ENCODE measurements around the gene GJD4.
A peak's percentile ranks its signal among the peaks of the same experiment; 100 is the strongest.

The GJD4 gene

DNA sequence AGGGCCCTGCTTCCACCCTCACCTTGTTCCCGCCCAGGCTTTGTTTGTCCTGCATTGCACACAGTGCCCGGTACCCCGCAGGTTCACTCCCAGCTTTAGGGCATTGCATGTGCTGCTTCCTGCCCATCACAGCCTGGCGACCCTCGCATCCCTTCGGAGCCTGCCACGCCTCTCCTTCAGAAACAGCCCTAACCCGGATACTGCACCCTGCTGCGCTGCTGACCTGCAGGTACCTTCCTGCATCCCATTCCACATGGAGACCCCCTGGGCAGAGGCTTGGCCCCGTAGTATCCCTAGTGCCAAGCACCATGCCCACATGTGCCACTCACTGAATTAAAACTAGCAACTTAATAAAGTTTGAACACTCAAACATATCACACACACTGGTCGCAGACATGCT lies 19.8 kb upstream of the GJD4 start:
- Histone ChIP-seq H3K9me3 (ENCODE audit: control extremely low read depth in 1 of 5, control insufficient read depth in 4 of 5, insufficient read depth in 2 of 5, low read depth in 1 of 5, low read length in 4 of 5) (peaks cover 0 to under 1% (median 0%) of the 10 kb centered on the region in 5 experiments), H3K36me3 (ENCODE audit: control insufficient read depth in 4 of 4, insufficient read depth in 4 of 4, low read length in 3 of 4) (no peaks in the 10 kb centered on the region), H3K27me3 (replicated peaks in 2 of 5; ENCODE audit: control insufficient read depth in 4 of 5, insufficient read depth in 5 of 5, low read length in 4 of 5) (peaks cover 0 to 2% (median 0%) of the 10 kb centered on the region in 5 experiments), H3K4me3 (ENCODE audit: control insufficient read depth in 1 of 7, extremely low read depth in 1 of 7, insufficient read depth in 4 of 7, low read depth in 2 of 7, low read length in 6 of 7) (no peak overlapping the region), H3K27ac (ENCODE audit: insufficient read depth in 1 of 2, low read depth in 1 of 2, low read length in 2 of 2, poor library complexity in 1 of 2, severe bottlenecking in 2 of 2) (no peak overlapping the region), H3K4me1 (ENCODE audit: control extremely low read depth in 1 of 4, control insufficient read depth in 4 of 4, insufficient read depth in 4 of 4, low read length in 3 of 4) (no peaks in the 10 kb centered on the region)
- WGBS (ENCODE audit: insufficient coverage), result 97% methylated on average over 11 of the region's 11 CpGs
- DNase-seq, result no peak
- POLR2A ChIA-PET, result no interaction called here
- CTCF ChIA-PET, result no interaction called here

DNA sequence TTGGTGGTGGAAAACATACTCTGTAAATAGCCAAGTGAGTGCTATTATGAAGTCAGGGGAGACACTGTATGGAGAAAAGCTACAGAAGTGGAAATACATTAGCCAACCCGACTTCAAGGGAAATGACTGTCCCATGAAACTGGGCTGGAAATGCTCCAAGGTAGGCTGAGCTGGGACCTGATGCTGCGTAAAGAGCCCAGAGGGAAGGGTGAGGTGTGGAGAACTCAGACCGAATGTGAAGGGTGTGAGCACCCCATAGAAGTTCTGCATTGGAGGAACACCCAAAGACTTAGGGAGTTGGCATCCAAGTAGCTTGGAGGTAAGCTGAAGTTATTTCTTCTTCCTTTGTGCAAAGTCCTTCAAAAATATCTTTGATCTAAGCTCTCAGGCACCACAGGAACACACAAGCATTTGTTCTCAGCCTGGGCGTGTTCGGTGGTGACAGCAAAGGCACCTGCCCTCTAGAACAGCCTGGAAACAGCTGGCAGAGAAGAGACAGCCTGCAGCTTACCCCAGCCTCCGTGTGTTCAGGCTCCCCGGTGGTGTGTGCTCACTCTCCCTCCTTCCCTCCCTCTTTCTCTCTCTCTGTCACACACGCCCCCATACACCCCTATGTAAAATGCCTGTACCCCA lies 19.1 kb upstream of the GJD4 start:
- 89% methylated on average over 4 of the region's 8 CpGs for WGBS (ENCODE audit: insufficient coverage)
- H3K4me1 ChIP-seq (ENCODE audit: control extremely low read depth in 1 of 4, control insufficient read depth in 4 of 4, insufficient read depth in 4 of 4, low read length in 3 of 4), result no peaks in the 10 kb centered on the region
- POLR2A ChIA-PET, result no interaction called here

DNA sequence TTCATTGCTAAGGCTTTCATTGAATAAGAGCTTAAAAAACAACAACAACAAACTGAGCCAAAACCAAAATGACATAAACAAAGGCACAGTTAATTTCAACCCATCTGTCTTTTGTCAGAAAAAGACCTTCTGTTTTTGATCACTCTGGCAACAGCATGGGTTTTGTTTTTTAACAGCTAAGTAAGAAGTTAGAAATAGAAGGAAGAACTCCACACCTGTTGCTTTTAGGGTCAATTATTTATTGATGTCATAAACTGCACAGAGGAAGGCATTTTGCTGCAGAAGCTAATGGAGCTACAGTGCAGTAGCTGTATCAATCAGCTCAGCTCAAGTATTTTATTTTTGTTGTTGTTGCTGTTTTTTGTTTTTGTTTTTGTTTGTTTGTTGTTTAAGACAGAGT lies 16.3 kb upstream of the GJD4 start:
- no peaks in the 10 kb centered on the region for H3K4me1 ChIP-seq (ENCODE audit: control extremely low read depth in 1 of 4, control insufficient read depth in 4 of 4, insufficient read depth in 4 of 4, low read length in 3 of 4)
- POLR2A ChIA-PET, result no interaction called here
- CTCF ChIA-PET, result no interaction called here
- H3K27me3 ChIP-seq (replicated peaks in 2 of 5; ENCODE audit: control insufficient read depth in 4 of 5, insufficient read depth in 5 of 5, low read length in 4 of 5), result peaks cover 0 to 2% (median 0%) of the 10 kb centered on the region in 5 experiments
- no peak overlapping the region for H3K27ac ChIP-seq (ENCODE audit: insufficient read depth in 1 of 2, low read depth in 1 of 2, low read length in 2 of 2, poor library complexity in 1 of 2, severe bottlenecking in 2 of 2)
- H3K36me3 ChIP-seq (ENCODE audit: control insufficient read depth in 4 of 4, insufficient read depth in 4 of 4, low read length in 3 of 4), result no peaks in the 10 kb centered on the region
- DNase-seq, result no peak
- peaks cover 0 to 7% (median 6%) of the 10 kb centered on the region in 5 experiments for H3K9me3 ChIP-seq (ENCODE audit: control extremely low read depth in 1 of 5, control insufficient read depth in 4 of 5, insufficient read depth in 2 of 5, low read depth in 1 of 5, low read length in 4 of 5)
- no peak overlapping the region for H3K4me3 ChIP-seq (ENCODE audit: control insufficient read depth in 1 of 7, extremely low read depth in 1 of 7, insufficient read depth in 4 of 7, low read depth in 2 of 7, low read length in 6 of 7)

More for the DNA sequence above, 19.1 kb upstream of the GJD4 start:
- H3K9me3 ChIP-seq (ENCODE audit: control extremely low read depth in 1 of 5, control insufficient read depth in 4 of 5, insufficient read depth in 2 of 5, low read depth in 1 of 5, low read length in 4 of 5), result peaks cover 0 to 4% (median 3%) of the 10 kb centered on the region in 5 experiments
- CTCF ChIA-PET, result interaction anchor here (1.2 kb wide), 1 partner anchor 12 kb away, joined by 3 read pairs; no protein-coding TSS in a partner anchor
- H3K4me3 ChIP-seq (ENCODE audit: control insufficient read depth in 1 of 7, extremely low read depth in 1 of 7, insufficient read depth in 4 of 7, low read depth in 2 of 7, low read length in 6 of 7), result no peak overlapping the region
- DNase-seq, result no peak
- no peaks in the 10 kb centered on the region for H3K36me3 ChIP-seq (ENCODE audit: control insufficient read depth in 4 of 4, insufficient read depth in 4 of 4, low read length in 3 of 4)
- no peak overlapping the region for H3K27ac ChIP-seq (ENCODE audit: insufficient read depth in 1 of 2, low read depth in 1 of 2, low read length in 2 of 2, poor library complexity in 1 of 2, severe bottlenecking in 2 of 2)
- H3K27me3 ChIP-seq (replicated peaks in 2 of 5; ENCODE audit: control insufficient read depth in 4 of 5, insufficient read depth in 5 of 5, low read length in 4 of 5), result peaks cover 0 to 2% (median 0%) of the 10 kb centered on the region in 5 experiments

DNA sequence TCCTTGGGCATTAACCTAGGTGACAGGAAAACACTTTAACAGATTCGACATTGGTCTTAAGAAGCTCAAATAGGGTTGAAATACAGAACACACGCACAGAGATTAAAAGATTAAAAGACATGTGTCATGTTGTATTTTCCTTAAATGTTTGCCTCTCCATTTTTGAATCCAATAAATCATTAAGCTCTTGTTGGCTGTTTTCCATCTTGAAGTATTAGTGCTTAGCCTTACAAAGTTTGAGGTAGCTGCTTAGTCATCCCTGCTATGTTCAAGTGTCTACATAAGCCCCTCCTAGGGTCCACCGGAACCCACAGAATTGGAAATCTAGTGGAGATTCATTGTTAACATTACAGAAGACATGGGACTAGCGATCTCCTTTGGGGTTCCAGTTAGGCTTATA lies 12.7 kb upstream of the GJD4 start:
- Histone ChIP-seq H3K4me1 (ENCODE audit: control extremely low read depth in 1 of 4, control insufficient read depth in 4 of 4, insufficient read depth in 4 of 4, low read length in 3 of 4) (no peaks in the 10 kb centered on the region), H3K27ac (ENCODE audit: insufficient read depth in 1 of 2, low read depth in 1 of 2, low read length in 2 of 2, poor library complexity in 1 of 2, severe bottlenecking in 2 of 2) (no peak overlapping the region), H3K4me3 (ENCODE audit: control insufficient read depth in 1 of 7, extremely low read depth in 1 of 7, insufficient read depth in 4 of 7, low read depth in 2 of 7, low read length in 6 of 7) (no peak overlapping the region), H3K9me3 (ENCODE audit: control extremely low read depth in 1 of 5, control insufficient read depth in 4 of 5, insufficient read depth in 2 of 5, low read depth in 1 of 5, low read length in 4 of 5) (peaks cover 0 to 7% (median 6%) of the 10 kb centered on the region in 5 experiments), H3K27me3 (replicated peaks in 2 of 5; ENCODE audit: control insufficient read depth in 4 of 5, insufficient read depth in 5 of 5, low read length in 4 of 5) (peaks cover 0 to 2% (median 0%) of the 10 kb centered on the region in 5 experiments), H3K36me3 (ENCODE audit: control insufficient read depth in 4 of 4, insufficient read depth in 4 of 4, low read length in 3 of 4) (no peaks in the 10 kb centered on the region)
- DNase-seq, result no peak
- POLR2A ChIA-PET, result no interaction called here
- CTCF ChIA-PET, result interaction anchor here (0.7 to 1.6 kb wide), 3 partner anchors 17 to 29 kb away, joined by 3 to 4 read pairs (median 3); no protein-coding TSS in a partner anchor
- 95% methylated on average over 2 of the region's 4 CpGs for WGBS (ENCODE audit: insufficient coverage)

DNA sequence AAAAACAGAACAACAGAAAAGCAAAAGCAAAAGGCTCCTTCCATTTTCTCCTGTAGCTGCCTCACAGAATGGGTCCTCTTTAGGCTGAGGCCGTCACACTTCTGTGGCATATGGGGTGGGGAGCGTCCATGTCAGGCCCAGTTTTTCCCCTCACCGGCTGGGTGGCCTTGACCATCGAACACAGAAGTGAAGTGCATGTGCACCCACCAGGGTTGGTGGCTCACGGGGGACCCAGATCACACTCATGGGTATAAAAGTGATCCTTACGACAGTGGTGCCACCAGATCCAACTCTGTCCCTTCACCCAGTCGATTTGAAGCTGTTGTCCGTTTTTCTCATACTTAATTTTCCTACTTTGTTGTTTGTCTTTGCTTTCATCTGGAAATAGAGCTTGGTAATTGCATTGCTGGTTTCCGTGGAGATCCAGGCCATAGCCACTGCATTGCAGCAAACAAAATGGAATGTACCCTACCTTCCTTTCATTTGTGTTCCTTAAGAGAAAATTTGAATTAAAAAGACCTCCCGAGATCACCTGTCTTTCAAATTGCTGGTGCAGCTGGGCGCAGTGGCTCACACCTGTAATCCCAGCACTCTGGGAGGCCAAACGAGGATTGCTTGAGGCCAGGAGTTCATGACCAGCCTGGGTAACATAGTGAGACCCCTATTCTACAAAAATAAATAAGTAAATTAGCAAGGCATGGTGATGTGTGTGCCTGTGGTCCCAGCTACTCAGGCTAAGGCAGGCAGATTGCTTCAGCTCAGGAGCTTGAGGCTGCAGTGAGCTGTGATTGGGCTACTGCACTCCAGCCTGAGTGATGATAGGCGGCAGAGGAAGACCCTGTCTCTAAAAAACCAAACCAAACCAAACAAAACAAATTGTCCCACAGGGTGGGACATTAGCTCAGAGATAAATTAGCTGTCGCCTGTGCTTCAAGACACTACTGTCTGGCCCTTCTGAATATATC lies 10.7 kb upstream of the GJD4 start:
- Histone ChIP-seq H3K27me3 (replicated peaks in 2 of 5; ENCODE audit: control insufficient read depth in 4 of 5, insufficient read depth in 5 of 5, low read length in 4 of 5) (peaks cover 0 to 3% (median 0%) of the 10 kb centered on the region in 5 experiments), H3K27ac (ENCODE audit: insufficient read depth in 1 of 2, low read depth in 1 of 2, low read length in 2 of 2, poor library complexity in 1 of 2, severe bottlenecking in 2 of 2) (no peak overlapping the region), H3K4me3 (ENCODE audit: control insufficient read depth in 1 of 7, extremely low read depth in 1 of 7, insufficient read depth in 4 of 7, low read depth in 2 of 7, low read length in 6 of 7) (no peak overlapping the region), H3K36me3 (ENCODE audit: control insufficient read depth in 4 of 4, insufficient read depth in 4 of 4, low read length in 3 of 4) (no peaks in the 10 kb centered on the region), H3K4me1 (ENCODE audit: control extremely low read depth in 1 of 4, control insufficient read depth in 4 of 4, insufficient read depth in 4 of 4, low read length in 3 of 4) (no peaks in the 10 kb centered on the region), H3K9me3 (ENCODE audit: control extremely low read depth in 1 of 5, control insufficient read depth in 4 of 5, insufficient read depth in 2 of 5, low read depth in 1 of 5, low read length in 4 of 5) (peaks cover 0 to 7% (median 6%) of the 10 kb centered on the region in 5 experiments)
- ChIA-PET POLR2A (no interaction called here), CTCF (no interaction called here)
- WGBS (ENCODE audit: insufficient coverage), result 84% methylated on average over 10 of the region's 14 CpGs
- no peak for DNase-seq

DNA sequence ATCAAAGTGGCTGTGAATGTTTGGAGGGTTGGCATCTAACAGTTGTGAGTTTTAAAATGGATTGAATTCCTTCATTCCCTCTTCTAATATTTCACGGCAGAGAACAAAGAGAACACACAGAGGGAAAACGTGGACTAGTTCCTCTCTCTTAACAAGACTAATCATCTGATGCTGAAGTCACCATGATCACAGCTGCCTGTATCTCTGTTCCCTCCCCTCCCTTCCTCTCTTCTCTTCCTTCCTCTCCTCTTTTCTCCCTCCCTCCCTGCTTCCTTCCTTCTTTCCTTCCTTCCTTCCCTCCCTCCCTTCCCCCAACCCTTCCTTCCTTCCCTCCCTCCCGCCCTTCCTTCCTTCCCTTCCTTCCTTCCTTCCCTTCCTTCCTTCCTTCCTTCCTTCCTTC lies 10.0 kb upstream of the GJD4 start:
- CTCF ChIA-PET, result no interaction called here
- POLR2A ChIA-PET, result no interaction called here
- H3K9me3 ChIP-seq (ENCODE audit: control extremely low read depth in 1 of 5, control insufficient read depth in 4 of 5, insufficient read depth in 2 of 5, low read depth in 1 of 5, low read length in 4 of 5), result peaks cover 0 to 7% (median 7%) of the 10 kb centered on the region in 5 experiments

DNA sequence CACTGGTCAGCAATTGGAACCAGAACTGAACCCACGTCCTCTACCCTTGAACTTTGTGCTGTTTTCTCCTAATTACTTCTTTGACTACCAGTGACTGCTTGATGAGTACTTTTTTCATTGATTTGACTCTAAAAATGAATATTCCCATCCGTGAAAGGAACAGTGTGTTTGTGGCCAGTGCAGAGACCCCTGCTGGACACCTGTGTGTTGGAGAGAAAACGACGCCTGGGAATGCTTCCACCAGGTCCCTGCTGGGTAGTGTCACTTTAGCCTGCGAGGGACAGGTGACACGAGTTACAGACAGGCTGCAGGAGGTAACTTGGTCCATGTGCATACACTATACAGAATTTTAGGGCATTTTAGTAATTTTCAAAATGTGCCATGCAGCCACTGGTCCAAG lies 6.8 kb upstream of the GJD4 start:
- H3K4me3 ChIP-seq (ENCODE audit: control insufficient read depth in 1 of 7, extremely low read depth in 1 of 7, insufficient read depth in 4 of 7, low read depth in 2 of 7, low read length in 6 of 7), result no peak overlapping the region
- DNase-seq, result peak in 1 of 3 donors; percentile 9
- 49% methylated on average over 6 of the region's 6 CpGs for WGBS (ENCODE audit: insufficient coverage)
- H3K36me3 ChIP-seq (ENCODE audit: control insufficient read depth in 4 of 4, insufficient read depth in 4 of 4, low read length in 3 of 4), result no peaks in the 10 kb centered on the region
- H3K9me3 ChIP-seq (ENCODE audit: control extremely low read depth in 1 of 5, control insufficient read depth in 4 of 5, insufficient read depth in 2 of 5, low read depth in 1 of 5, low read length in 4 of 5), result peaks cover 0 to 10% (median 0%) of the 10 kb centered on the region in 5 experiments
- no peaks in the 10 kb centered on the region for H3K4me1 ChIP-seq (ENCODE audit: control extremely low read depth in 1 of 4, control insufficient read depth in 4 of 4, insufficient read depth in 4 of 4, low read length in 3 of 4)
- H3K27me3 ChIP-seq (replicated peaks in 2 of 5; ENCODE audit: control insufficient read depth in 4 of 5, insufficient read depth in 5 of 5, low read length in 4 of 5), result peaks cover 0 to 5% (median 3%) of the 10 kb centered on the region in 5 experiments
- CTCF ChIA-PET, result interaction anchor here (1.4 kb wide), 1 partner anchor 12 kb away, joined by 3 read pairs; no protein-coding TSS in a partner anchor
- H3K27ac ChIP-seq (ENCODE audit: insufficient read depth in 1 of 2, low read depth in 1 of 2, low read length in 2 of 2, poor library complexity in 1 of 2, severe bottlenecking in 2 of 2), result no peak overlapping the region
- POLR2A ChIA-PET, result no interaction called here

More for the DNA sequence above, 10.0 kb upstream of the GJD4 start:
- no peak for DNase-seq
- Histone ChIP-seq H3K4me1 (ENCODE audit: control extremely low read depth in 1 of 4, control insufficient read depth in 4 of 4, insufficient read depth in 4 of 4, low read length in 3 of 4) (no peaks in the 10 kb centered on the region), H3K27ac (ENCODE audit: insufficient read depth in 1 of 2, low read depth in 1 of 2, low read length in 2 of 2, poor library complexity in 1 of 2, severe bottlenecking in 2 of 2) (no peak overlapping the region), H3K4me3 (ENCODE audit: control insufficient read depth in 1 of 7, extremely low read depth in 1 of 7, insufficient read depth in 4 of 7, low read depth in 2 of 7, low read length in 6 of 7) (no peak overlapping the region), H3K36me3 (ENCODE audit: control insufficient read depth in 4 of 4, insufficient read depth in 4 of 4, low read length in 3 of 4) (no peaks in the 10 kb centered on the region), H3K27me3 (replicated peaks in 2 of 5; ENCODE audit: control insufficient read depth in 4 of 5, insufficient read depth in 5 of 5, low read length in 4 of 5) (peaks cover 0 to 3% (median 2%) of the 10 kb centered on the region in 5 experiments)
- WGBS (ENCODE audit: insufficient coverage), result 68% methylated on average over 2 of the region's 3 CpGs
